Measurements from ENCODE around the gene SSX3.
"Not testable (repeated sequence)": the region's sequence is repeated elsewhere in the genome, so short reads cannot be mapped to it uniquely, and the experiment has no call there.

GRCh38 chrX:48313996-48314395 is 42.5 kb downstream of the SSX3 start:
- TF ChIP-seq POLR2A (IDR thresholded peaks at IDR 0.05; ENCODE audit: low read depth, low read length); RCOR1 (IDR thresholded peaks at IDR 0.05; ENCODE audit: insufficient replicate concordance, low read length); ELK1 (IDR thresholded peaks at IDR 0.05; ENCODE audit: borderline replicate concordance, low read depth, low read length); BHLHE40 (IDR thresholded peaks at IDR 0.05; ENCODE audit: low read depth, low read length); USF2 (IDR thresholded peaks at IDR 0.05; ENCODE audit: low read depth, low read length); CTCF (conservative IDR thresholded peaks at IDR 0.05; ENCODE audit: low read depth, low read length); CEBPB (IDR thresholded peaks at IDR 0.05; ENCODE audit: low read depth, low read length); RAD21 (IDR thresholded peaks at IDR 0.05; ENCODE audit: low read length); RFX5 (IDR thresholded peaks at IDR 0.05; ENCODE audit: low read depth, low read length); FOS (IDR thresholded peaks at IDR 0.05; ENCODE audit: low read depth, low read length); NFE2L2 (IDR thresholded peaks at IDR 0.05; ENCODE audit: low read depth, low read length); SMC3 (IDR thresholded peaks at IDR 0.05; ENCODE audit: low read depth, low read length); MXI1 (IDR thresholded peaks at IDR 0.05; ENCODE audit: borderline replicate concordance, low read depth, low read length): not testable (repeated sequence)
- TF ChIP-seq MAFK (IDR thresholded peaks at IDR 0.05; ENCODE audit: low read depth, low read length): 0 out of 2 replicates have a peak, but pooled peaks have one; percentile 8

All from IMR-90 (cell line).